HepG2 (cell line): ENCODE data around the gene NKAIN4. TPM values are rescaled to one million over a fixed set of nuclear protein-coding genes. Genes with fewer than 3 reads are reported as not detected.
A peak's percentile ranks its signal among the peaks of the same experiment; 100 is the strongest.

Experiments
- AGO1 ChIP-seq: fragments of 200-400 bp; formaldehyde crosslinking; IDR thresholded peaks from 2 replicates; pipeline ENCODE4 v1.6.1; 2017; ENCODE audit warnings: mild to moderate bottlenecking, low read depth, low read length, moderate library complexity; ENCODE audit not compliant: poor library complexity, severe bottlenecking
- ARNT ChIP-seq: fragments of 450-650 bp; IDR thresholded peaks from 2 replicates; pipeline ENCODE4 v1.6.1; 2017
- CREB1 ChIP-seq, 2 experiments: fragments of 450-650 bp in 1 of 2; IDR thresholded peaks; 2 replicates each; pipeline ENCODE4 v1.6.1; 2016 to 2017; ENCODE audit warnings: control low read depth in 1 of 2, mild to moderate bottlenecking in 1 of 2, missing compliant biosample characterization in 1 of 2, missing genetic modification characterization in 1 of 2
- ELF4 ChIP-seq: sonication (generic); formaldehyde crosslinking; IDR thresholded peaks from 2 replicates; pipeline ENCODE4 v1.5.0; 2020; ENCODE audit warnings: missing genetic modification reagents, mild to moderate bottlenecking, moderate library complexity, borderline replicate concordance
- GPN1 ChIP-seq: sonication (generic); formaldehyde crosslinking; IDR thresholded peaks from 2 replicates; pipeline ENCODE4 v1.5.1; 2020; ENCODE audit warnings: missing genetic modification reagents, borderline replicate concordance
- HMGXB4 ChIP-seq, 2 experiments: sonication (generic) in 1 of 2; formaldehyde crosslinking in 1 of 2; IDR thresholded peaks; 2 replicates each; pipeline versions ENCODE4 v1.4.0 to v1.6.1; 2018 to 2020; ENCODE audit warnings: missing genetic modification reagents in 2 of 2, borderline replicate concordance in 1 of 2, low read depth in 1 of 2, mild to moderate bottlenecking in 1 of 2, missing biosample characterization in 1 of 2
- HNF1B ChIP-seq: sonication (generic); formaldehyde crosslinking; IDR thresholded peaks from 2 replicates; pipeline ENCODE4 v1.5.1; 2020; ENCODE audit warnings: mild to moderate bottlenecking, moderate library complexity, missing genetic modification reagents
- MLLT10 ChIP-seq: sonication (generic); formaldehyde crosslinking; IDR thresholded peaks from 2 replicates; pipeline ENCODE4 v1.4.0; 2020; ENCODE audit warnings: missing genetic modification reagents
- RORA ChIP-seq: sonication (generic); formaldehyde crosslinking; IDR thresholded peaks from 2 replicates; pipeline ENCODE4 v1.5.0; 2020; ENCODE audit warnings: mild to moderate bottlenecking, missing genetic modification reagents, moderate library complexity
- SCMH1 ChIP-seq: sonication (generic); formaldehyde crosslinking; IDR thresholded peaks from 2 replicates; pipeline ENCODE4 v1.9.0; 2021; ENCODE audit warnings: missing genetic modification reagents, mild to moderate bottlenecking, borderline replicate concordance
- SRSF9 ChIP-seq: fragments of 200-400 bp; formaldehyde crosslinking; IDR thresholded peaks from 2 replicates; pipeline ENCODE4 v1.6.1; 2018; ENCODE audit warnings: borderline replicate concordance, mild to moderate bottlenecking, low read depth, low read length; ENCODE audit not compliant: insufficient read depth, poor library complexity, severe bottlenecking
- SUZ12 ChIP-seq: fragments of 150-350 bp; IDR thresholded peaks from 2 replicates; pipeline ENCODE4 v1.6.1; 2014; ENCODE audit warnings: low read depth, low read length
- TOE1 ChIP-seq: sonication (generic); formaldehyde crosslinking; IDR thresholded peaks from 2 replicates; pipeline ENCODE4 v1.4.0; 2020; ENCODE audit warnings: mild to moderate bottlenecking, missing genetic modification reagents
- ZFP90 ChIP-seq: sonication (generic); formaldehyde crosslinking; IDR thresholded peaks from 2 replicates; pipeline ENCODE4 v1.8.0; 2022; ENCODE audit warnings: missing genetic modification reagents, mild to moderate bottlenecking, inconsistent platforms, borderline replicate concordance
- ZIK1 ChIP-seq: sonication (generic); formaldehyde crosslinking; IDR thresholded peaks from 2 replicates; pipeline ENCODE4 v1.5.0; 2020; ENCODE audit warnings: mild to moderate bottlenecking, low read depth, missing genetic modification reagents, borderline replicate concordance
- ZMYM3 ChIP-seq: sonication (generic); formaldehyde crosslinking; IDR thresholded peaks from 2 replicates; pipeline ENCODE4 v1.5.1; 2020; ENCODE audit warnings: mild to moderate bottlenecking, missing genetic modification reagents
- ZNF232 ChIP-seq: sonication (generic); formaldehyde crosslinking; IDR thresholded peaks from 2 replicates; pipeline ENCODE4 v1.4.0; 2020; ENCODE audit warnings: missing genetic modification reagents, borderline replicate concordance
- ZNF343 ChIP-seq: sonication (generic); formaldehyde crosslinking; IDR thresholded peaks from 2 replicates; pipeline ENCODE4 v1.4.0; 2020; ENCODE audit warnings: mild to moderate bottlenecking, missing genetic modification reagents
- ZNF451 ChIP-seq: sonication (generic); formaldehyde crosslinking; IDR thresholded peaks from 2 replicates; pipeline ENCODE4 v1.5.0; 2020; ENCODE audit warnings: mild to moderate bottlenecking, missing genetic modification reagents
- ZNF512 ChIP-seq: sonication (generic); formaldehyde crosslinking; IDR thresholded peaks from 2 replicates; pipeline ENCODE4 v1.4.0; 2020; ENCODE audit warnings: mild to moderate bottlenecking, missing genetic modification reagents
- polyA plus RNA-seq, 8 experiments: library from polyadenylated mRNA; depleted of rRNA in 3 of 8; stranded (reverse) in 7 of 8; unstranded in 1 of 8; fragments of >200 nt; fragmentation: Illumina TruSeq in 4 of 8; extraction: Trizol in 4 of 8; gene quantifications; 2 replicates each; pipeline versions ENCODE4 v1.2.1 to v1.2.3, GENCODE V29; 2011 to 2016; ENCODE audit warnings: low read depth in 4 of 8, missing spikeins in 1 of 8, mixed read lengths in 1 of 8; ENCODE audit not compliant: insufficient read depth in 1 of 8
- total RNA-seq, 5 experiments: library from RNA; depleted of rRNA; stranded (reverse); fragments of >200 nt; fragmentation: Illumina TruSeq; extraction: Trizol; gene quantifications; 2 replicates each; pipeline ENCODE4 v1.2.3, GENCODE V29; 2016; ENCODE audit warnings: low read depth in 1 of 5

Gene NKAIN4
- total and polyA plus RNA-seq, 2 of the 13 experiments (the other 11 are each of a cell fraction or from before 2014, with no cell fraction given): not detected

- TF ChIP-seq SCMH1: no peak
- peak; percentile 94 for TF ChIP-seq ZNF451 (CRISPR knock-in tag)
- no peak; the same call in none of the 2 replicates for TF ChIP-seq GPN1 (CRISPR knock-in tag)
- TF ChIP-seq ZNF232 (CRISPR knock-in tag): peak; percentile 97
- TF ChIP-seq ZFP90 (CRISPR knock-in tag): peak; percentile 80; the same call in 1 of the 2 replicates
- peak; percentile 57; the same call in 1 of the 2 replicates for TF ChIP-seq CREB1 (IDR thresholded peaks at IDR 0.05)
- no peak for TF ChIP-seq CREB1 (CRISPR knock-in tag; IDR thresholded peaks at IDR 0.05)
- no peak for TF ChIP-seq TOE1 (CRISPR knock-in tag)
- TF ChIP-seq HNF1B: peak; percentile 94
- TF ChIP-seq ARNT: no peak
- peak; percentile 55 for TF ChIP-seq ZMYM3
- TF ChIP-seq SRSF9: no peak
- peak; percentile 99 for TF ChIP-seq ZNF343 (CRISPR knock-in tag)
- TF ChIP-seq AGO1: peak; percentile 58
- 0 out of 2 replicates have a peak, but pooled peaks have one; percentile 32 for TF ChIP-seq SUZ12
- 0 out of 2 replicates have a peak, but pooled peaks have one; percentile 20 for TF ChIP-seq ZNF512
- peak; percentile 91; the same call in 1 of the 2 replicates for TF ChIP-seq ZIK1 (CRISPR knock-in tag)
- TF ChIP-seq MLLT10 (CRISPR knock-in tag): peak; percentile 31; the same call in 1 of the 2 replicates
- TF ChIP-seq RORA (CRISPR knock-in tag): no peak
- TF ChIP-seq ELF4 (CRISPR knock-in tag): no peak
- peak; percentile 76 to 90 for TF ChIP-seq HMGXB4 (CRISPR knock-in tag; IDR thresholded peaks at IDR 0.05; ENCODE audit: borderline replicate concordance in 1 of 2, low read depth in 1 of 2)
Measured at GRCh38 chr20:63216041-63216848, 38.0 kb downstream of the NKAIN4 start, which contains the start of gene YTHDF1 (continued).
